Activated CD4-positive, alpha-beta memory T cell treated with anti-CD3 and anti-CD28 coated beads, Interleukin-2, amount 10 ng/mL, durations not matched to agents 7 days and 5 days (primary cell): Measurements from ENCODE around the gene HDC. TPM values are rescaled to one million over a fixed set of nuclear protein-coding genes. Genes with fewer than 3 reads are reported as not detected.

ENCODE experiments used
- CTCF ChIA-PET: fragments of 350-600 bp; sonication (Branson Sonifier 250); formaldehyde crosslinking; loops from one replicate; lab custom pipeline; 2021; ENCODE audit warnings: antibody characterized with exemption, inconsistent platforms; lab: Charles Lee
- POLR2A ChIA-PET: fragments of 350-600 bp; sonication (Branson Sonifier 250); formaldehyde crosslinking; loops from one replicate; lab custom pipeline; 2021; ENCODE audit warnings: antibody characterized with exemption; lab: Charles Lee
- DNase-seq: peaks from one replicate; pipeline ENCODE4 v3.0.0-alpha.2; 2020
- H3K27ac Mint-ChIP-seq: one replicate; pipeline ENCODE4 v1.8.0; 2021; ENCODE audit warnings: mild to moderate bottlenecking, mixed read lengths
- H3K27me3 Mint-ChIP-seq: one replicate; pipeline ENCODE4 v1.8.0; 2021; ENCODE audit warnings: mixed read lengths
- H3K36me3 Mint-ChIP-seq: one replicate; pipeline ENCODE4 v1.8.0; 2021; ENCODE audit warnings: low read depth, mixed read lengths
- H3K4me1 Mint-ChIP-seq: one replicate; pipeline ENCODE4 v1.8.0; 2021; ENCODE audit warnings: mixed read lengths
- H3K4me3 Mint-ChIP-seq: one replicate; pipeline ENCODE4 v1.8.0; 2021; ENCODE audit warnings: mild to moderate bottlenecking, mixed read lengths
- H3K9me3 Mint-ChIP-seq: one replicate; pipeline ENCODE4 v1.8.0; 2021; ENCODE audit warnings: mixed read lengths
- total RNA-seq, 2 experiments: library from RNA; stranded (reverse); gene quantifications; one replicate each; pipeline ENCODE4 v1.2.3, GENCODE V29; 2021

Gene HDC, protein sequence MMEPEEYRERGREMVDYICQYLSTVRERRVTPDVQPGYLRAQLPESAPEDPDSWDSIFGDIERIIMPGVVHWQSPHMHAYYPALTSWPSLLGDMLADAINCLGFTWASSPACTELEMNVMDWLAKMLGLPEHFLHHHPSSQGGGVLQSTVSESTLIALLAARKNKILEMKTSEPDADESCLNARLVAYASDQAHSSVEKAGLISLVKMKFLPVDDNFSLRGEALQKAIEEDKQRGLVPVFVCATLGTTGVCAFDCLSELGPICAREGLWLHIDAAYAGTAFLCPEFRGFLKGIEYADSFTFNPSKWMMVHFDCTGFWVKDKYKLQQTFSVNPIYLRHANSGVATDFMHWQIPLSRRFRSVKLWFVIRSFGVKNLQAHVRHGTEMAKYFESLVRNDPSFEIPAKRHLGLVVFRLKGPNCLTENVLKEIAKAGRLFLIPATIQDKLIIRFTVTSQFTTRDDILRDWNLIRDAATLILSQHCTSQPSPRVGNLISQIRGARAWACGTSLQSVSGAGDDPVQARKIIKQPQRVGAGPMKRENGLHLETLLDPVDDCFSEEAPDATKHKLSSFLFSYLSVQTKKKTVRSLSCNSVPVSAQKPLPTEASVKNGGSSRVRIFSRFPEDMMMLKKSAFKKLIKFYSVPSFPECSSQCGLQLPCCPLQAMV
- under 1 TPM in 1 of 2 experiments, not detected in 1; 0.08 TPM for total RNA-seq

GRCh38 chr15:50265620-50266019 is at the start of gene HDC:
Gene HDC (minus strand): TSS chr15:50265726. CDS start chr15:50265623, 103 bp downstream.
- Mint-ChIP-seq H3K9me3 (peaks cover 4% of the 10 kb centered on the region), H3K27me3 (no peaks in the 10 kb centered on the region), H3K36me3 (peaks cover 5% of the 10 kb centered on the region), H3K27ac (no peak within 1 kb of the TSS), H3K4me1 (peaks cover 37% of the 10 kb centered on the region), H3K4me3 (no peak within 1 kb of the TSS)
- no peak for DNase-seq
- CTCF ChIA-PET, result interaction anchor here (0.5 kb wide), 1 partner anchor 315 kb away, joined by 3 read pairs; no protein-coding TSS in a partner anchor
- POLR2A ChIA-PET, result no interaction called here

DNA sequence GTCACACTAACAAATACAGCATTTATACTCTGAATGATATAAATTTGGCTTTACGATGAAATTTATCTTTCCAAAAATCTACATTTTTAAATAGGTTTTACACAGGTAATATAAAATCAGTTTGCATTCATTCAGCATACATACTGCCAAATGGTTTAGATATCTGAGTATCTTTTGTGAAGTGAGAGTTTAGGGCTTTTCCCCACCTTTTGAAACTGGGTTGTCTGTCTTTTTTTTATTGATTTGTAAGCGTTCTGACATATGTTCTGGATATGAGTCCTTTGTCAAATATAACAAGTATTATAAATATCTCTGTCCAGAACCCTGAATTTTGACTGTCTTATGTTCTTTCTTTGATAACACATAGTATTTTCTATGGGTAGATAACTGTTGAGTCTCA is 47.1 kb upstream of the HDC start:
- H3K4me3 Mint-ChIP-seq, result no peak overlapping the region
- CTCF ChIA-PET, result no interaction called here
- H3K27ac Mint-ChIP-seq, result no peak overlapping the region
- peaks cover 9% of the 10 kb centered on the region for H3K9me3 Mint-ChIP-seq
- H3K27me3 Mint-ChIP-seq, result no peaks in the 10 kb centered on the region
- H3K36me3 Mint-ChIP-seq, result peaks cover 19% of the 10 kb centered on the region
- DNase-seq, result no peak
- H3K4me1 Mint-ChIP-seq, result peaks cover 11% of the 10 kb centered on the region
- POLR2A ChIA-PET, result no interaction called here

DNA sequence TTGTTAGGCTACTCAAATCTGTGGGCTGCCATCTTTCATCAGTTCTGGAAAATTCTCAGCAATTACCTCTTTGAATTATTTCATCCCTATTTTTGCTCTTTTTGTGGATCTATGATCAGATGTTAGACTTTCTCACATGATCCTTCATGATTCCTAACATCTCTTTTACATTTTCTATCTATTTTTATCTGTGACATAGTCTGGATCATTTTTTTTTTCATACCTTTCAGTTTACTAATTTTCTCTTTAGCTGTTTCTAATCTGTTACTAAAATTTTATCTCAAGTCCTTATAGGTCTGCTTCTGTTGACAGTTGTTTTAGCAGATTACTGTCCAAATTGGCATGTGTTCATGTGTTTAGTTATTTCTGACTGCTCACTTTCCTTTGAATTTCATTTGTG is 42.3 kb upstream of the HDC start:
- Mint-ChIP-seq H3K9me3 (peaks cover 14% of the 10 kb centered on the region), H3K36me3 (peaks cover 41% of the 10 kb centered on the region), H3K4me1 (peaks cover 3% of the 10 kb centered on the region), H3K4me3 (no peak overlapping the region), H3K27ac (no peak overlapping the region), H3K27me3 (no peaks in the 10 kb centered on the region)
- POLR2A ChIA-PET, result no interaction called here
- DNase-seq, result no peak
- CTCF ChIA-PET, result no interaction called here

- H3K9me3 Mint-ChIP-seq, result peaks cover 14% of the 10 kb centered on the region
- CTCF ChIA-PET, result interaction anchor here (2.0 kb wide), 1 partner anchor 11 kb away, joined by 8 read pairs; no protein-coding TSS in a partner anchor
- no peaks in the 10 kb centered on the region for H3K4me1 Mint-ChIP-seq
- POLR2A ChIA-PET, result no interaction called here
- peaks cover 65% of the 10 kb centered on the region for H3K36me3 Mint-ChIP-seq
- no peak for DNase-seq
- no peaks in the 10 kb centered on the region for H3K27me3 Mint-ChIP-seq
- H3K27ac Mint-ChIP-seq, result no peak overlapping the region
- no peak overlapping the region for H3K4me3 Mint-ChIP-seq
These were observed 39.3 kb upstream of the HDC start for GRCh38 chr15:50304836-50305235.

- Mint-ChIP-seq H3K4me3 (no peak overlapping the region), H3K27me3 (no peaks in the 10 kb centered on the region), H3K9me3 (peaks cover 4% of the 10 kb centered on the region), H3K27ac (no peak overlapping the region), H3K4me1 (no peaks in the 10 kb centered on the region), H3K36me3 (peaks cover 54% of the 10 kb centered on the region)
- ChIA-PET CTCF (interaction anchor here (0.7 kb wide), 1 partner anchor 222 kb away, joined by 3 read pairs; no protein-coding TSS in a partner anchor), POLR2A (no interaction called here)
- no peak for DNase-seq
These were observed 37.1 kb upstream of the HDC start for GRCh38 chr15:50302581-50302980.

DNA sequence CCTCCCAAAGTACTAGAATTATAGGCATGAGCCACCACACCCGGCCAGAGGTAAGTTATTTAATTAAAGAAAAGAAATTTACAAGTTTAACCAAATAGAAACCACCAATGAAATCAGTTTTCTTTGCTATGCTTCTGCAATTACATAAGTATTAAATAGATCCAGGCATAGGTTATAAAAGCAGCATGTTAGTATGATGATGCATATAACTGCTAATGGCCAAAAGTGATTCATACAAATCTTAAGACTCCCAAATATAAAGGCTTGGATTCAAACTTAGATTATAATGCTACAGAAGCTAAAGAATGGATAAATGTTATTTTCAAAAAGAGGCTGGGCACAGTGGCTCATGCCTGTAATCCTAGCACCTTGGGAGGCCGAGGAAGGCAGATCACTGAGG is 32.8 kb upstream of the HDC start:
- Mint-ChIP-seq H3K9me3 (no peaks in the 10 kb centered on the region), H3K27ac (no peak overlapping the region), H3K4me3 (no peak overlapping the region), H3K36me3 (peaks cover 44% of the 10 kb centered on the region), H3K4me1 (no peaks in the 10 kb centered on the region), H3K27me3 (no peaks in the 10 kb centered on the region)
- no peak for DNase-seq
- CTCF ChIA-PET, result no interaction called here
- POLR2A ChIA-PET, result no interaction called here

DNA sequence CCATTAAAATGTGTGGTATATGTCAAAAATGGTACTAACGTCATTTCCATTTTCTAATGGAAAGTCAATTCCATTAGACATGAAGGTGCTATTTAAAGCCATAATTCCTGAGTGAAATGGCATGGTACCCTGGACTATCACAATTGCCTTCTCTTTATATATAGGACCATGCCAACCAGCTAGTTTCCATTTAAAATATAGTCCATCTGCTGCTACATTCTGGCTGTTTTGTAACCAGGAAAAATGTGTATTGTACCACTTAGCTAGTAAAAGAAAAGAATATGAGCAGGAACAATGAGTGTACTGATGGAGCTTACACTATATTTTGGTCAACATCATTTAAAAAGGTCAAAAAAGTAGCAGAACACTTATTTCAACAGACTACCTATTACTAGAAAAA is 30.4 kb upstream of the HDC start:
- CTCF ChIA-PET, result no interaction called here
- H3K9me3 Mint-ChIP-seq, result no peaks in the 10 kb centered on the region
- POLR2A ChIA-PET, result interaction anchor here (1.4 kb wide), 1 partner anchor 26 kb away, joined by 3 read pairs; no protein-coding TSS in a partner anchor
- DNase-seq, result no peak
- no peaks in the 10 kb centered on the region for H3K27me3 Mint-ChIP-seq
- no peaks in the 10 kb centered on the region for H3K4me1 Mint-ChIP-seq
- H3K4me3 Mint-ChIP-seq, result no peak overlapping the region
- H3K36me3 Mint-ChIP-seq, result peaks cover 30% of the 10 kb centered on the region
- no peak overlapping the region for H3K27ac Mint-ChIP-seq

DNA sequence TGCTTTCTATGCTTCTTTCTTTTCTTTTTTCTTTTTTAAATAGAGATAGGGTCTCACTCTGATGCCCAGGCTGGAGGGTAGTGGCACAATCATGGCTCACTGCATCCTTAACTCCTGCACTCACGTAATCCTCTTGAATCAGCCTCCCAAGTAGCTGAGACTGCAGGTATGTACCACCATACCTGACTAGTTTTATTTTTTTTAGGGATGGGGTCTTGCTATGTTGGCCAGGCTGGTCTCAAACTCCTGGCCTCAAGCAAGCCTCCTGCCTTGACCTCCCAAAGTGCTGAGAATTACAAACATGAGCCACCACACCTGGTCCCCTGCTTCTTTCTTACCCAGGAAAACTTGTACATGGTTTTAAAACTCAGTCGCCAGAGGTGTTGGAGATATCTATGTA is 24.2 kb upstream of the HDC start:
- DNase-seq, result no peak
- no peak overlapping the region for H3K27ac Mint-ChIP-seq
- no peaks in the 10 kb centered on the region for H3K27me3 Mint-ChIP-seq
- H3K4me3 Mint-ChIP-seq, result no peak overlapping the region
- peaks cover 41% of the 10 kb centered on the region for H3K36me3 Mint-ChIP-seq
- peaks cover 6% of the 10 kb centered on the region for H3K4me1 Mint-ChIP-seq
- POLR2A ChIA-PET, result interaction anchor here (1.0 kb wide), 1 partner anchor 107 kb away, joined by 4 read pairs; no protein-coding TSS in a partner anchor
- H3K9me3 Mint-ChIP-seq, result no peaks in the 10 kb centered on the region
- CTCF ChIA-PET, result no interaction called here

- Mint-ChIP-seq H3K4me3 (no peak overlapping the region), H3K36me3 (peaks cover 47% of the 10 kb centered on the region), H3K9me3 (no peaks in the 10 kb centered on the region), H3K27ac (no peak overlapping the region), H3K4me1 (peaks cover 6% of the 10 kb centered on the region), H3K27me3 (no peaks in the 10 kb centered on the region)
- POLR2A ChIA-PET, result interaction anchor here (1.7 kb wide), 1 partner anchor 9 kb away, joined by 5 read pairs; no protein-coding TSS in a partner anchor
- no peak for DNase-seq
- CTCF ChIA-PET, result no interaction called here
These were observed 22.0 kb upstream of the HDC start for GRCh38 chr15:50287324-50288116.

DNA sequence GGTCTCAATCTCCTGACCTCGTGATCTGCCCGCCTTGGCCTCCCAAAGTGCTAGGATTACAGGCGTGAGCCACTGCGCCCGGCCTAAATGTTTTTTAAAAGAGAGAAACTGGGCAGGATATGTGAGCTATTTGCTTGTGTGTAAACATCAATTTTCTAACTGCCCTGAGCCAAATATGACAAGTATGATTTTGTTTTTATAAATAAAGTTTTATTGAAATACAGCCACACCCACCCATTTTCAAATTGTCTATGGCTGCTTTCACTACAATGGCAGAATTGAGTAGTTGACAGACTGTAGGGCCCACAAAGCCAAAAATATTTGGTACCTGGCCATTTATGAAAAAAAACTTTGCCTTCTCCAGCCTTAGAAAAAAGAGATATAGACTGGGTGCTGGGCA is 15.9 kb upstream of the HDC start:
- Mint-ChIP-seq H3K4me3 (no peak overlapping the region), H3K27me3 (no peaks in the 10 kb centered on the region), H3K9me3 (no peaks in the 10 kb centered on the region), H3K27ac (no peak overlapping the region), H3K36me3 (peaks cover 43% of the 10 kb centered on the region), H3K4me1 (peaks cover 2% of the 10 kb centered on the region)
- POLR2A ChIA-PET, result no interaction called here
- no peak for DNase-seq
- CTCF ChIA-PET, result interaction anchor here (0.5 kb wide), 1 partner anchor 22 kb away, joined by 3 read pairs; no protein-coding TSS in a partner anchor

DNA sequence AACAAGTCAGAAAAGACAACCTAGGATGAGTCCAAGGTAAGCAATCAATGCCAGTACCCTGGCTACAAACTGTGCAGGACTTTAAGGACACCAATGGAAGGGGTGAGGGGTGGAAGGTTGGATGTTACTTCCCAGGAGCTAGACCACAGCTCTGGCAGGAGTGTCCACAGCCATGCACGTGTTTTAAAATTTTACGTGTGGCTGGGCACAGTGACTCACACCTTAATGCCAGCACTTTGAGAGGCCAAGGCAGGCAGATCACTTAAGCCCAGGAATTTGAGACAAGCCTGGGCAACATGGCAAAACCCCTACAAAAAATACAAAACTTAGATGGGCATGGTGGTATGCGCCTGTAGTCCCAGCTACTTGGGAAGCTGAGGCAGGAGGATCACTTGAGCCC is 14.7 kb upstream of the HDC start:
- H3K36me3 Mint-ChIP-seq, result peaks cover 41% of the 10 kb centered on the region
- no peaks in the 10 kb centered on the region for H3K27me3 Mint-ChIP-seq
- DNase-seq, result no peak
- H3K4me1 Mint-ChIP-seq, result peaks cover 2% of the 10 kb centered on the region
- ChIA-PET POLR2A (no interaction called here), CTCF (interaction anchor here (0.6 kb wide), 1 partner anchor 277 kb away, joined by 3 read pairs; no protein-coding TSS in a partner anchor)
- no peaks in the 10 kb centered on the region for H3K9me3 Mint-ChIP-seq
- no peak overlapping the region for H3K4me3 Mint-ChIP-seq
- no peak overlapping the region for H3K27ac Mint-ChIP-seq

GRCh38 chr15:50278496-50278895 is 13.0 kb upstream of the HDC start:
- no peak for DNase-seq
- Mint-ChIP-seq H3K27me3 (no peaks in the 10 kb centered on the region), H3K9me3 (no peaks in the 10 kb centered on the region), H3K4me3 (no peak overlapping the region), H3K27ac (no peak overlapping the region), H3K36me3 (peaks cover 31% of the 10 kb centered on the region), H3K4me1 (peaks cover 2% of the 10 kb centered on the region)
- ChIA-PET CTCF (interaction anchor here (1.6 kb wide), 1 partner anchor 18 kb away, joined by 3 read pairs; no protein-coding TSS in a partner anchor), POLR2A (interaction anchor here (0.7 to 1.6 kb wide), 3 partner anchors 10 to 84 kb away, joined by 3 to 6 read pairs (median 5); no protein-coding TSS in a partner anchor)
